Tibial nerve (tissue), 4 donors: ENCODE results near the gene STYXL1. TPM values are rescaled to one million over a fixed set of nuclear protein-coding genes. Genes with fewer than 3 reads are reported as not detected.
"Not testable (repeated sequence)": the region's sequence is repeated elsewhere in the genome, so short reads cannot be mapped to it uniquely, and the experiment has no call there.

Experiments
- DNase-seq, 2 donors: peaks; one replicate each; pipeline ENCODE4 v3.0.0-alpha.2; 2019; ENCODE audit warnings: low spot score in 2 of 2
- H3K27ac ChIP-seq, 4 donors: fragments of 200-600 bp; sonication (generic) in 3 of 4; one replicate each; pipeline ENCODE4 v1.5.1; 2017 to 2019; ENCODE audit warnings: mild to moderate bottlenecking in 1 of 4
- H3K27me3 ChIP-seq, 2 donors: fragments of 200-600 bp; sonication (generic) in 1 of 2; one replicate each; pipeline versions ENCODE4 v1.5.1 to v1.6.0; 2017 to 2019
- H3K36me3 ChIP-seq, 3 donors: fragments of 200-600 bp; sonication (generic); one replicate each; pipeline ENCODE4 v1.5.1; 2018 to 2019
- H3K4me1 ChIP-seq, 4 donors: fragments of 200-600 bp; sonication (generic) in 3 of 4; one replicate each; pipeline ENCODE4 v1.5.1; 2017 to 2019
- H3K4me3 ChIP-seq, 4 donors: fragments of 200-600 bp; sonication (generic) in 3 of 4; one replicate each; pipeline ENCODE4 v1.5.1; 2017 to 2019; ENCODE audit warnings: mild to moderate bottlenecking in 1 of 4, moderate library complexity in 1 of 4
- H3K9me3 ChIP-seq, 4 donors: fragments of 200-600 bp; sonication (generic) in 3 of 4; one replicate each; pipeline ENCODE4 v1.5.1; 2017 to 2019
- EP300 ChIP-seq, 2 donors: sonication (generic); formaldehyde crosslinking; IDR thresholded peaks; one replicate each; pipeline ENCODE4 v1.6.1; 2017; ENCODE audit warnings: antibody characterized with exemption in 2 of 2, mild to moderate bottlenecking in 1 of 2
- POLR2A ChIP-seq, 2 donors: fragments of 450-650 bp; IDR thresholded peaks; one replicate each; pipeline ENCODE4 v1.6.1; 2017; ENCODE audit warnings: antibody characterized with exemption in 2 of 2, mild to moderate bottlenecking in 2 of 2, moderate library complexity in 2 of 2
- whole genome bisulfite sequencing, 2 donors: methylation state at CpG; one replicate each; pipeline ENCODE4 v1.1.5; 2018; 5-methylcytosine and 5-hydroxymethylcytosine counted together
- total RNA-seq, 4 donors: library from RNA; depleted of rRNA; stranded (reverse); fragments of >200 nt; gene quantifications; one replicate each; pipeline ENCODE4 v1.1.0, GENCODE V29; 2016
- TF ChIP-seq, protein P1 (sequence below), 5 experiments: fragments of 200-600 bp in 3 of 5; fragments of 450-650 bp in 2 of 5; sonication (generic) in 3 of 5; IDR thresholded peaks; one replicate each; pipeline ENCODE4 v1.5.1; 2016 to 2019; ENCODE audit warnings: antibody characterized with exemption in 5 of 5, mild to moderate bottlenecking in 3 of 5, moderate library complexity in 2 of 5

Gene STYXL1
- total RNA-seq, 4 donors from 2014 or later = 9.9 to 45.7 (median 29.0) TPM

DNA sequence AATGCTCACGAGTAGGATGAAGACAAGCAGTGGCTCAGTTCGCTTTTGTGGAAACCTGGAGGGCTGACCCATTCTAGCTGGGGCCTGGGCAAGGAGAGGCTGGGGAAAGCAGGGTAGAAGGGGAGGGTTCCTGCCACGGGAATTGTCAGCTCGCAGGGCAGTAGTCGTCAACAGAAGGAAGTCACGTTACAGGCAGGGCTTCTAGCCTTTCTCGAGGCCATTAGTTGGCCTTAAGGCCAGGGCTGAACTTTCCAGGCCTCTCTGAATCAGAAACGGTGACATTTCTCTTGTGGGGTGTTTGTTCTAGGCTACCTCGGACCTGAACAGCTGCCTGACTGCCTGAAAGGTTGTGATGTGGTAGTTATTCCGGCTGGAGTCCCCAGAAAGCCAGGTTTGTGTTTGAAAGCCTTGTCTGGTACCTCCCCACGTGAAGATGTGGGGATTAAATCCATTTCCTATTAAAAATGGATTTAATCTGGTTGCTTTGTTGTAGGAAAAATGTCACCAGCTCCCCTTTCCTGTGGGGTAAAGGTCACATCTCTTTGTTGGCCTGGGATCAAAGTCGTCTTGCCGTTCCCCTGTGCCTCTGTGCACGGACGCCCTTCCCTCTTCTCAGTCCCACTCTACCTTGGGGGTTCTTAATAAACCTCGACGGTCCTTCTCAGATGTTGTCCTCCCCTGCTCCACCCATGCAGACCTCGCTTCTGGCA is 9.5 kb upstream of the STYXL1 start:
- TF ChIP-seq EP300 (IDR thresholded peaks at IDR 0.05) (no peak), POLR2A (IDR thresholded peaks at IDR 0.05) (no peak)
- TF ChIP-seq, protein P1, sequence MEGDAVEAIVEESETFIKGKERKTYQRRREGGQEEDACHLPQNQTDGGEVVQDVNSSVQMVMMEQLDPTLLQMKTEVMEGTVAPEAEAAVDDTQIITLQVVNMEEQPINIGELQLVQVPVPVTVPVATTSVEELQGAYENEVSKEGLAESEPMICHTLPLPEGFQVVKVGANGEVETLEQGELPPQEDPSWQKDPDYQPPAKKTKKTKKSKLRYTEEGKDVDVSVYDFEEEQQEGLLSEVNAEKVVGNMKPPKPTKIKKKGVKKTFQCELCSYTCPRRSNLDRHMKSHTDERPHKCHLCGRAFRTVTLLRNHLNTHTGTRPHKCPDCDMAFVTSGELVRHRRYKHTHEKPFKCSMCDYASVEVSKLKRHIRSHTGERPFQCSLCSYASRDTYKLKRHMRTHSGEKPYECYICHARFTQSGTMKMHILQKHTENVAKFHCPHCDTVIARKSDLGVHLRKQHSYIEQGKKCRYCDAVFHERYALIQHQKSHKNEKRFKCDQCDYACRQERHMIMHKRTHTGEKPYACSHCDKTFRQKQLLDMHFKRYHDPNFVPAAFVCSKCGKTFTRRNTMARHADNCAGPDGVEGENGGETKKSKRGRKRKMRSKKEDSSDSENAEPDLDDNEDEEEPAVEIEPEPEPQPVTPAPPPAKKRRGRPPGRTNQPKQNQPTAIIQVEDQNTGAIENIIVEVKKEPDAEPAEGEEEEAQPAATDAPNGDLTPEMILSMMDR (IDR thresholded peaks at IDR 0.05) = no peak
- Histone ChIP-seq H3K27me3 (no peaks in the 10 kb centered on the region), H3K36me3 (peaks cover 2 to 97% (median 12%) of the 10 kb centered on the region in 3 donors), H3K4me3 (no peak overlapping the region), H3K4me1 (peaks cover 0 to 31% (median 0%) of the 10 kb centered on the region in 4 donors), H3K27ac (no peak overlapping the region), H3K9me3 (no peaks in the 10 kb centered on the region)
- DNase-seq = no peak
- 80 to 86% methylated on average over 17 to 18 of the region's 18 CpGs for WGBS, 2 donors

DNA sequence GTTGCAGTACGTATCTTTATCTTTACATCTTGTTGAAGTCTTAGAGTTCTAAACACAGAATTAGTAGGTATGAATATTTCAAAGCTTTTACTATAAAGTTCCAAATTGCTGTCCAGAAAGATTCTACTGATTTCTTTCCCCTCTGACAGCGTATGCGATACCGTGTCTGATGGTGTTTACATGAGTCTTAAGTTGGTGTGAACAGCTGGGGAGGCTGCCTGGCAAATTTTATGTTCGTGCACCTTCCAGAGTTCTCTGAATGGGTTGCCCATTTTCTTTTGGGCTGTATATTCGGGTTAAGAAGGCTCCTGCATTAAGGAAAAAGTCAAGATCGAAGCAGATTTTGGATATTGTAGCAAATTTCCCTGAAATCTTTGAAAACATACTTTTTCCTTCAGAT is 8.4 kb upstream of the STYXL1 start:
- Histone ChIP-seq H3K27me3 (no peaks in the 10 kb centered on the region), H3K36me3 (peaks cover 2 to 97% (median 12%) of the 10 kb centered on the region in 3 donors), H3K27ac (no peak overlapping the region), H3K9me3 (no peaks in the 10 kb centered on the region), H3K4me3 (no peak overlapping the region), H3K4me1 (peaks cover 0 to 29% (median 0%) of the 10 kb centered on the region in 4 donors)
- DNase-seq = no peak
- TF ChIP-seq EP300 (IDR thresholded peaks at IDR 0.05) (no peak), POLR2A (IDR thresholded peaks at IDR 0.05) (no peak)
- TF ChIP-seq, protein P1 (IDR thresholded peaks at IDR 0.05) = no peak
- 84% methylated on average over 7 of the region's 7 CpGs for WGBS, 2 donors

- DNase-seq = no peak
- H3K9me3 ChIP-seq = no peaks in the 10 kb centered on the region
- no peak overlapping the region for H3K27ac ChIP-seq
- WGBS, 2 donors = 70 to 72% methylated on average over 18 of the region's 18 CpGs
- no peak for TF ChIP-seq POLR2A (IDR thresholded peaks at IDR 0.05)
- TF ChIP-seq EP300 (IDR thresholded peaks at IDR 0.05) = no peak
- TF ChIP-seq, protein P1 (IDR thresholded peaks at IDR 0.05) = no peak
- H3K4me3 ChIP-seq = no peak overlapping the region
- no peaks in the 10 kb centered on the region for H3K27me3 ChIP-seq
- H3K36me3 ChIP-seq = peaks cover under 1 to 93% (median 7%) of the 10 kb centered on the region in 3 donors
- H3K4me1 ChIP-seq = peaks cover 0 to 33% (median 1%) of the 10 kb centered on the region in 4 donors
Measured at GRCh38 chr7:76054123-76055120, 6.6 kb upstream of the STYXL1 start.

GRCh38 chr7:76053461-76053860 is 5.7 kb upstream of the STYXL1 start:
- TF ChIP-seq POLR2A (IDR thresholded peaks at IDR 0.05) (no peak), EP300 (IDR thresholded peaks at IDR 0.05) (no peak)
- TF ChIP-seq, protein P1 (IDR thresholded peaks at IDR 0.05) = no peak
- no peaks in the 10 kb centered on the region for H3K9me3 ChIP-seq
- 65 to 74% methylated on average over 6 of the region's 6 CpGs for WGBS, 2 donors
- peaks cover 0 to 43% (median 6%) of the 10 kb centered on the region in 4 donors for H3K4me1 ChIP-seq
- peaks cover 0 to 83% (median 7%) of the 10 kb centered on the region in 3 donors for H3K36me3 ChIP-seq
- no peaks in the 10 kb centered on the region for H3K27me3 ChIP-seq
- no peak for DNase-seq
- H3K27ac ChIP-seq = no peak overlapping the region
- H3K4me3 ChIP-seq = no peak overlapping the region

DNA sequence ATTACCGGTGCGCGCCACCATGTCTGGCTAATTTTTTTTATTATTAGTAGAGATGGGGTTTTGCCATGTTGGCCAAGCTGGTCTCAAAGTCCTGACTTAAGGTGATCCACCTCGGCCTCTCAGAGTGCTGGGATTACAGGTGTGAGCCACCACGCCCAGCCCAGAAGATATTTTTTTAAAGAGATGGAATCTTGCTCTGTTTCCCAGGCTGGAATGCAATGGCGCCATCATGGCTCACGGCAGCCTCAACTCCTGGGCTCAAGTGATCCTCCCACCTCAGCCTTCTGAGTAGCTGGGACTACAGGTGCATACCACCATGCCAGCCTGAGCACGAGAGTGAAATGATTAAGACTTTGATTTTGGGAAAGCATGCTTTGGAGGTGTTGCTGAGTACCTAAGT is 4.9 kb upstream of the STYXL1 start:
- H3K4me1 ChIP-seq = peaks cover 0 to 43% (median 6%) of the 10 kb centered on the region in 4 donors
- peaks cover 0 to 75% (median under 1%) of the 10 kb centered on the region in 3 donors for H3K36me3 ChIP-seq
- not testable (repeated sequence) for H3K27me3 ChIP-seq, H3K4me3 ChIP-seq, DNase-seq, H3K9me3 ChIP-seq, H3K27ac ChIP-seq
- 96% methylated on average over 8 of the region's 8 CpGs for WGBS, 2 donors
